PC-3 (cell line): ENCODE measurements around the gene PIGO.

ENCODE experiments used
- EZH2 ChIP-seq: fragments of 300-600 bp; sonication (generic); IDR thresholded peaks from one replicate; pipeline ENCODE4 v1.6.1; 2017; ENCODE audit warnings: antibody characterized with exemption, mild to moderate bottlenecking, low read length; ENCODE audit not compliant: unreplicated experiment
- EZH2phosphoT487 ChIP-seq: fragments of 300-600 bp; sonication (generic); IDR thresholded peaks from 2 replicates; pipeline ENCODE4 v1.6.1; 2018; ENCODE audit warnings: mild to moderate bottlenecking, antibody characterized with exemption, low read length, borderline replicate concordance
- TF ChIP-seq, protein P1 (sequence below): fragments of 300-600 bp; sonication (generic); conservative IDR thresholded peaks from 2 replicates; pipeline ENCODE4 v1.5.1; 2017; ENCODE audit warnings: antibody characterized with exemption, low read depth, mild to moderate bottlenecking, low read length

DNA sequence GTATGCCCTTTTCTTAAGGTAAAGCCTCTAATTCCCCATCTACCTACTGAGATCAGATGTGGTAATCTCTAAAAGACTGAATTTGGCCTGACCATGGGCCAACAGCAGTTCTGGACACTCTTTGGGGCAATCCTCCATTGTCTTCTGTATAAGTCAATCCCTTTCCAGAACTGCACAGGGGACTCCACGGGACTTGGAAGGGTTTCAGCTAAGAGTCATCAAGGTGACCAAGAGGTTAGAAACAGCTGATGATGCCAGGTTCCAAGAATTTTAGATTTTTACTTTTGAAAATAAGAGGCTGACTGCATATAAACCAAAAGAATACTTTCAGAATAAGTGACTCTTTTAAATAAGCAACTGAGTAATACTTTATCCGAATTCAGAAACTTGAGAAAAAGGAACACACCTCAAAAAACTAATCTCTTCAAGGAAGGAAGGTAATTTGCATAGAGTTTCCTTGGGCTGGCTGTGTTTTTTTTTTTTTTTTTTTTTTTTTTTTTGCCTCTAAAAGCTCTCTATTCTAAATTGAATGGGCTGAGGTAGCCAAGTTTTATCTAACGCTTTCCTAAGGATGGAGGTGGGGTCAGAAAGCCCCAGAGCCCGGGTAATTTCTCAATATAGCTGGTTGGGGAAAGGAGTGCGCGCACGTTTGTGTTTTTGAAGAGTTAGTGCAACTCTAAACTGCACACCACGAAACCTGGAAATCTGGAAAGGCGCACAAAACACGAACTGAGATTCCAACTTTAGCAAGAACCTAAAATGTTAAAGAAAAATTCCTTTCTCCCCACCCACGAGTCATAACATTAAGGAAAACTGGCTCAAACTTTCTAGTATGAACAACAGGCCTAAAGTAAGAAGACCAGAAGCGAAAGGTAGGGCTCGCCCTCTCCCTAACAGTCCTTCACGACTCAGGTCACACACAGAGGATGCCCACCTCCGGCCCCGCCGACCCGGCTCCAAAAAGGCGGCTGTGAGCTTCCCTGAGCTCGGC is 25.3 kb downstream of the PIGO start:
- TF ChIP-seq, protein P1, sequence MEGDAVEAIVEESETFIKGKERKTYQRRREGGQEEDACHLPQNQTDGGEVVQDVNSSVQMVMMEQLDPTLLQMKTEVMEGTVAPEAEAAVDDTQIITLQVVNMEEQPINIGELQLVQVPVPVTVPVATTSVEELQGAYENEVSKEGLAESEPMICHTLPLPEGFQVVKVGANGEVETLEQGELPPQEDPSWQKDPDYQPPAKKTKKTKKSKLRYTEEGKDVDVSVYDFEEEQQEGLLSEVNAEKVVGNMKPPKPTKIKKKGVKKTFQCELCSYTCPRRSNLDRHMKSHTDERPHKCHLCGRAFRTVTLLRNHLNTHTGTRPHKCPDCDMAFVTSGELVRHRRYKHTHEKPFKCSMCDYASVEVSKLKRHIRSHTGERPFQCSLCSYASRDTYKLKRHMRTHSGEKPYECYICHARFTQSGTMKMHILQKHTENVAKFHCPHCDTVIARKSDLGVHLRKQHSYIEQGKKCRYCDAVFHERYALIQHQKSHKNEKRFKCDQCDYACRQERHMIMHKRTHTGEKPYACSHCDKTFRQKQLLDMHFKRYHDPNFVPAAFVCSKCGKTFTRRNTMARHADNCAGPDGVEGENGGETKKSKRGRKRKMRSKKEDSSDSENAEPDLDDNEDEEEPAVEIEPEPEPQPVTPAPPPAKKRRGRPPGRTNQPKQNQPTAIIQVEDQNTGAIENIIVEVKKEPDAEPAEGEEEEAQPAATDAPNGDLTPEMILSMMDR, result no peak
- TF ChIP-seq EZH2 (no peak), EZH2phosphoT487 (no peak)
